Transverse colon (tissue), 4 donors: ENCODE measurements around the gene RARB.

ENCODE experiments used
- CTCF ChIP-seq, 5 experiments: fragments of 200-600 bp in 3 of 5; fragments of 450-650 bp in 2 of 5; sonication (generic) in 3 of 5; IDR thresholded peaks; 1 replicate in 2 of 5; 2 replicates in 3 of 5; pipeline ENCODE4 v1.5.1; 2016 to 2017; ENCODE audit warnings: antibody characterized with exemption in 5 of 5, inconsistent platforms in 3 of 5, mild to moderate bottlenecking in 2 of 5, moderate library complexity in 1 of 5
- EP300 ChIP-seq: sonication (generic); formaldehyde crosslinking; IDR thresholded peaks from one replicate; pipeline ENCODE4 v1.6.1; 2017; ENCODE audit warnings: antibody characterized with exemption, low read depth
- POLR2A ChIP-seq: fragments of 450-650 bp; IDR thresholded peaks from one replicate; pipeline ENCODE4 v1.6.1; 2016; ENCODE audit warnings: antibody characterized with exemption, mild to moderate bottlenecking, moderate library complexity
- POLR2AphosphoS5 ChIP-seq, 3 donors: sonication (generic); formaldehyde crosslinking; IDR thresholded peaks; one replicate each; pipeline ENCODE4 v1.6.1; 2016; ENCODE audit warnings: antibody characterized with exemption in 3 of 3

- TF ChIP-seq POLR2AphosphoS5 (IDR thresholded peaks at IDR 0.05) = no peak
- TF ChIP-seq CTCF (IDR thresholded peaks at IDR 0.05) = no peak
- TF ChIP-seq POLR2A = no peak
- no peak for TF ChIP-seq EP300
Observed at GRCh38 chr3:25472731-25473130, 44.7 kb downstream of the RARB start.
